Activated CD4-positive, alpha-beta T cell treated with anti-CD3 and anti-CD28 coated beads for 36 hours (primary cell): ENCODE results near the gene DNMT3A. TPM values are rescaled to one million over a fixed set of nuclear protein-coding genes. Genes with fewer than 3 reads are reported as not detected.

Experiments
- ATAC-seq: fragments of 200-7000 bp; cut with Tn5 transposase; one replicate; pipeline ENCODE4 v1.10.0; 2021; ENCODE audit warnings: mild to moderate bottlenecking, moderate library complexity
- CTCF ChIA-PET: fragments of 350-600 bp; sonication (Branson Sonifier 250); formaldehyde crosslinking; loops from one replicate; lab custom pipeline; 2021; ENCODE audit warnings: antibody characterized with exemption; lab: Charles Lee
- POLR2A ChIA-PET: fragments of 350-600 bp; sonication (Branson Sonifier 250); formaldehyde crosslinking; loops from one replicate; lab custom pipeline; 2021; ENCODE audit warnings: antibody characterized with exemption, inconsistent platforms; lab: Charles Lee
- DNase-seq: peaks from one replicate; pipeline ENCODE4 v3.0.0-alpha.2; 2020
- H3K27ac Mint-ChIP-seq: one replicate; pipeline ENCODE4 v1.8.0; 2021; ENCODE audit warnings: mixed read lengths
- H3K27me3 Mint-ChIP-seq: one replicate; pipeline ENCODE4 v1.8.0; 2021; ENCODE audit warnings: mixed read lengths
- H3K36me3 Mint-ChIP-seq: one replicate; pipeline ENCODE4 v1.8.0; 2021; ENCODE audit warnings: low read depth, mixed read lengths
- H3K4me1 Mint-ChIP-seq: one replicate; pipeline ENCODE4 v1.8.0; 2021; ENCODE audit warnings: mixed read lengths
- H3K4me3 Mint-ChIP-seq: one replicate; pipeline ENCODE4 v1.8.0; 2021; ENCODE audit warnings: mild to moderate bottlenecking, moderate library complexity, mixed read lengths
- H3K9me3 Mint-ChIP-seq: one replicate; pipeline ENCODE4 v1.8.0; 2021; ENCODE audit warnings: low read depth, mixed read lengths
- intact Hi-C, 2 experiments: fragments of 100-400 bp; cut with DNase I in 1 of 2; cut with micrococcal nuclease in 1 of 2; formaldehyde crosslinking; loops; one replicate each; pipeline versions ENCODE4 v1.14.2 to v1.15.1; 2022 to 2024; cut with DNase I, micrococcal nuclease
- total RNA-seq, 2 experiments: library from RNA; stranded (reverse); gene quantifications; one replicate each; pipeline ENCODE4 v1.2.3, GENCODE V29; 2021

Gene DNMT3A
- total RNA-seq, 2 experiments from 2014 or later = 62.3 to 76.2 TPM

DNA sequence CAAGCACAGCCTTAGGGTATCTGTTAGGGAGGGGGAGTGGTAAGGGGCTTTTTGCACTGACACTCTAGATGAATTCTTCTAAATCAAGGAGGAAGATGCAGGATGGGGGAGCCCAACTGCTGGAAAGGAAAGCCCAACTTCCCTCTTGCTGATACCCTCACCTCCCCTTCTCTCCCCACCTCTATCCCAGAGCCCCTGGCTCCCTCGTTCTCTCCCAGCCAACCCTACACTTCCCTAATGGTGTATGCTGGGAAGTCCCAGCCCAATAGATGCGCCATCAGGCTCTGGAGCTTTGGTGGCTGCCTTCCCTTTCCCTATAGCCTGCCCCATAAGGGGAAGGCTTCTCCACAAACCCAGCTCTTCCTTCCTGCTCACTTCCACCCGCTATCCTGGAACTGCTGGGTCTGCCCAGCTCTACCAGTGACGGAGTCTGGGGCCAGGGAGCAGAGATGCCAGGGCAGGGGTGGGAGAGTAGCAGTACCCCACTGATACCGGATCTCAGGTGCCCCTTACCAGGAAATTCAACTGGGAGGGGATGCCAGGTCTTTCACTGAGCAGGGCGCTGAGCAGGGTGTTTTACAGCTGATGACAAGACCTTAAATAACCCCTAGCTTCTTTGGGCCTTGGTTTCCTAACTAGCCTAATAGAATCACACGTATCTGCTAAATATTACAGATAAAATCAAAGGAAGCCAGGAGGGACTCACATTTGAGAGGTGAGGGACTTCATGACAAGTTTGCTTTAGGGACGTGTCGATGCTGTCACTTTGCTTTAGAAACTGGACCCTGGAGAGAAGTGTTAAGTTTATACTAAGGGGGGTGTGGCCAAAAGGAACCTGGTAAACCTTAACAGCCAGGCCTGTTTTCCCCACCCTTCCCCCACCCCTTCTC is 82.6 kb downstream of the DNMT3A start:
- Mint-ChIP-seq H3K4me3 (no peak overlapping the region), H3K36me3 (peaks cover 38% of the 10 kb centered on the region), H3K9me3 (no peaks in the 10 kb centered on the region), H3K27me3 (no peaks in the 10 kb centered on the region), H3K4me1 (peaks cover 6% of the 10 kb centered on the region), H3K27ac (no peak overlapping the region)
- POLR2A ChIA-PET = interaction anchor here (0.6 kb wide), 1 partner anchor 302 kb away, joined by 3 read pairs; no protein-coding TSS in a partner anchor
- intact Hi-C loops = no loop called here
- CTCF ChIA-PET = interaction anchor here (1.6 kb wide), 2 partner anchors 31 to 58 kb away, joined by 5 read pairs; no protein-coding TSS in a partner anchor
- DNase-seq (no peak), ATAC-seq (no peak)

DNA sequence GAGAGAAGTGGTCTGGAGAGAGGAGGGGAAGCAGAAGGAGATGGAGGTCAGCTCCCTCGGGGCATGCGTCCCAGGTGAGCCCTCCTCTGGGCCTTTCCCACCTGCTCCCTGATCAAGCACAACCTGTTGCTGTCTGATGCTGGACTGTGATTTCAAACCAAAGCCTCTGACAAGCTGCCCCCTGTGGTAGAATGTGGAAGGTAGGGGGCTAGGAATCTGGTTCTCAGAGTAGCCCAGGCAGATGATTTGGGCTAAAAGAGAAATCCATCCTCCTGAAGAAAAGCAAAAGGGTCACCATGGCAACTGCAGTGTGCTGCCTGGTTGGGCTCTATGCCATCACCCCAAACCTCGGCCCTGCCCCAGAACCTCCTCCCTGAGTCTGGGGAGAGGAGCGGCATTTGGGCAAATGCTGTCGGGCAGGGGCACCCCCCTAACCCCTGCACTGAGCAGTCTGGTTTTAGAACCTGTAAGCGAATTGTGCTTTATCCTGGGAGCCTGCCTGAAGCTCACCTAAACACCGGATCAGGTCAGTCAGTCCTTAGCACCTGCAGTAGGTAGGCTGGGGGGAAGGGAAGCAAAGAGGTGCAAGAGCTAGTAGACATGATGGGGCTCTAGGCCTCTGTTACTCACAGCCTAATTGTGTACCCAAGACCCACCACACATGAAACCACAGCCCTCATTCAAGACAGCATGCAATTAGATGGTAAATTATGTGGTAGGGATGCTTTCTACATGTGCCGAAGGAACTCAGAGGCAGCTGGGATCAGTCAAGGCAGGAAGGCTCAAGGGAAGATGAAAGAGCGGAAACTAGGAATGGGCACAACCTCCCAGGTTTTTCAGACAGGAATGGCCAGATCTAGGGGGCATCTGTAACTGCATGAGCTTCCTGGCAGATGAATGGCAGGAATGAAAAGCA is 83.5 kb downstream of the DNMT3A start:
- intact Hi-C loops = no loop called here
- POLR2A ChIA-PET = interaction anchor here (0.9 kb wide), 1 partner anchor 17 kb away, joined by 3 read pairs; no protein-coding TSS in a partner anchor
- H3K27ac Mint-ChIP-seq = no peak overlapping the region
- H3K27me3 Mint-ChIP-seq = no peaks in the 10 kb centered on the region
- ATAC-seq (no peak), DNase-seq (no peak)
- H3K9me3 Mint-ChIP-seq = no peaks in the 10 kb centered on the region
- CTCF ChIA-PET = no interaction called here
- peaks cover 45% of the 10 kb centered on the region for H3K36me3 Mint-ChIP-seq
- H3K4me3 Mint-ChIP-seq = no peak overlapping the region
- H3K4me1 Mint-ChIP-seq = peaks cover 7% of the 10 kb centered on the region

DNA sequence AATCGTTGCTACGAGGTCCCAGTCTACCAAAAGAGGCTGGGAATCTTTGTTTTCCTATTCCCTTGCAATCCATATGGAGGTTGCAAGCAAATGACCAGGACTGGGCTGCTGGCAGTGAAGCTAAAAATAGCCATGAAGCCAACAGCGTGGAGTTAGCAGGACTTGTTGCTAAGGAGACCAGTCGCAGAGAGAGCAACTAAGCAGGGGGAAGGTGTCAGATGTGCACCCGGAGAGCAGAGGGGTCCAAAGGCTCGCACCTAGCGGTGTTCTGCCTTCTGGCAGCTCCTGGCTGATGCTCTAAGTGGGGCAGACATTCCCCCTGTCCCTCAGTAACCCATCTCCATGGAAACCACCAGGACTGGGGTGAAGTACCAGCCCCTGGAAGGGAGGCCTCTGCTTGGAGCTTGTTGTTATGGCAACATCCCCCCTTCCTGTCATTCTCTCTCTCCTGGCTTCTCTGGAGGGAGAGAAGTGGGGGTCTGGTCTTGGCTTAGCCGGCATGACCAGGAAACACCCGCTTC is 84.6 kb downstream of the DNMT3A start:
- Mint-ChIP-seq H3K27me3 (no peaks in the 10 kb centered on the region), H3K4me1 (peaks cover 14% of the 10 kb centered on the region), H3K36me3 (peaks cover 45% of the 10 kb centered on the region), H3K9me3 (no peaks in the 10 kb centered on the region), H3K4me3 (no peak overlapping the region), H3K27ac (no peak overlapping the region)
- ATAC-seq (no peak), DNase-seq (no peak)
- ChIA-PET POLR2A (interaction anchor here (0.9 kb wide), 1 partner anchor 16 kb away, joined by 3 read pairs; no protein-coding TSS in a partner anchor), CTCF (no interaction called here)
- intact Hi-C loops = no loop called here

DNA sequence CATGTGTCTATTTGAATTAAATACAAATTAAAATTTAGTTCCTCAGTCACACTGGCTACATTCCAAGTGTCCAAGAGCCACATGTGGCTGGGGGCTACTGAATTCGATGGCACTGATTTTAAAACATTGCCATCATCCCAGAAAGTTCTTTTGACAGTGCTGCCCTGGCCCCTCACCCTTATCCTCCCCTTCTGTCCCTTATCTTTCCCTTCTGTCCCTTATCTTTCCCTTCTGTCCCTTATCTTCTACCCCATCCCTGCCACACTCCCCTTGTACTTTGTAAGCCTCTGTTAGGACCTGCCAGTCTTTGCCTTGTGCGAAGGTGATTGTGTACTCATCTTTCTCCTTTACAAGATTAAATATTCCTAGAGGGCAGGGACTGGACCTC is 85.2 kb downstream of the DNMT3A start:
- DNase-seq (no peak), ATAC-seq (no peak)
- intact Hi-C loops = no loop called here
- peaks cover 14% of the 10 kb centered on the region for H3K4me1 Mint-ChIP-seq
- H3K9me3 Mint-ChIP-seq = no peaks in the 10 kb centered on the region
- ChIA-PET POLR2A (no interaction called here), CTCF (no interaction called here)
- H3K27ac Mint-ChIP-seq = peak overlapping the region; percentile 56
- H3K36me3 Mint-ChIP-seq = peaks cover 41% of the 10 kb centered on the region
- no peak overlapping the region for H3K4me3 Mint-ChIP-seq
- H3K27me3 Mint-ChIP-seq = no peaks in the 10 kb centered on the region

DNA sequence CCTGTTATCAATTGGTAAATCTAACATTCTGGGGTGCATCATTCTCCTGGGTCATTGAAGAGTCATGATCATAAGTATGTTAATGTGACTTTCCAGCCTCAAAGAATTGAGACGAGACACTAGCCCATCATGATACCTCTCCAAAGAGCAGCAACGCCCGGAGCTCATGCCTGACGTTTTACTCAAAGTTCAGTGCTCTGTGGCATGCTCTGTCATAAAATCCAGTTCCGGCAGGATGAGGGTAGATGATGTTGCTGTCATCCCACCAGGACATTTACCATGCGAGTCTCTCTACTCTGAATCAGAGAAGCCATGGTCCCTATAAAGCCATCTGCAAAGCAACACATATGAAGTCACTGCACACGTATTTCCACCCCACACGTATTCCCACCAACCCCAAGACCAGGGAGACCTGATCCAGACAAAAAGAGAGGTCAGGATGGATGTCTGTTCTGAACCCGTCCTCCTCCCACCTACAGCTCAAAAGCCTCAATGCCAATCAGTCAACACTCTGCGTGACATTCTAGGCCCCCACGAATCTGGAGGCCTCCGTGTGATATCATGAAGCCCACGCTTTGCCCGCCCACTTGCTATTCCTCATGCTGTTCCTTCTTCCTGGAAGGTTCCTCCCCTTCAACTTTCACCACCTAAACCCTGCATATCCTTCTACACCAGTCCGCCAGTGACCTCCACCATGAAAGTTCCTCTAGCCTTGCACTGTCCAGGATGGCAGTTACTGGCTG is 85.8 kb downstream of the DNMT3A start:
- Mint-ChIP-seq H3K27me3 (no peaks in the 10 kb centered on the region), H3K36me3 (peaks cover 43% of the 10 kb centered on the region), H3K9me3 (no peaks in the 10 kb centered on the region), H3K4me1 (peaks cover 17% of the 10 kb centered on the region), H3K4me3 (no peak overlapping the region), H3K27ac (peak overlapping the region; percentile 56)
- ChIA-PET POLR2A (no interaction called here), CTCF (no interaction called here)
- intact Hi-C loops = no loop called here
- no peak for DNase-seq
- ATAC-seq = no peak

DNA sequence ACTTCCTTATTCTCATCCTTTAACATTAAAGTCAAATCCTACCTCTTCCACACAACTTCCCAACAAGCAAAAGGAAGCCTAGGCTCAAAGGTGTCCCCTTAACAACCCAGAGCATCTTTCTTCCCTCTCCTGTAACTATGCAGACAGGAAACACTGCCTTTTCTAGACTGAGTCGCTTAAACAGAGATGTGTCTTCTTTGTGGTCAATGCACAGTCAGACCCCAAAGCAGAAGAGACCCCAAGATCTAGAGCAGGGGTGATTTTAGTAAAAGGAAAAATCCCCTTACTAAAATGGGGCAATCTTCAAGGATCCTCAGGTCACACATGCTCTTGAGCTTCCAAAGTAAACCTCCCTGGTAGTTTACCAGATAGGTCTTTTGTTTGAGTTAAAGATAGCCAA is 86.8 kb downstream of the DNMT3A start:
- Mint-ChIP-seq H3K9me3 (no peaks in the 10 kb centered on the region), H3K36me3 (peaks cover 46% of the 10 kb centered on the region), H3K4me1 (peaks cover 25% of the 10 kb centered on the region), H3K27me3 (no peaks in the 10 kb centered on the region), H3K27ac (no peak overlapping the region), H3K4me3 (no peak overlapping the region)
- no peak for ATAC-seq
- intact Hi-C loops = no loop called here
- no peak for DNase-seq
- CTCF ChIA-PET = no interaction called here
- POLR2A ChIA-PET = no interaction called here

DNA sequence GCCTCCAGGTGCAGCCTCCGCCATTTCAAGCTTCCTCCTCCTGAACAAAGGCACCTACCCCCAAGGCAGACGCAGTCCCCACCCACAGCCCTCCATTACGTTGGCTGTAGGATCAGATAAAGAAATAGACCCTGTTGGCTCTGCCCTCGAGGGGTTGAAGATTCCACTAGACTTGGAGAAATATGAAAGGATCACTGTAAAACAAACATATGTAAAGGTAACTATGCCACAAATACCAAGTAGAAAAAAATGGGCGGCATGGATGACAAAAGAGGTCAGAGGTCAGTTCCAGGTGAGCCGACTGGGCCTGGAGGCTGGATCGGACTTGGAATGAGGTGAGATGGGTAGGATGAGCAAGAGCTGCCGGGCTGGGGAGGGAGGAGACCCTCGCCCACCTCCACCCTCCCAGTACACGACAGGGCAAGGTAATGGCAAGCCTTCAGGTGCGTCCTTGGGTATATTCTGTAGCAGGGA is 88.5 kb downstream of the DNMT3A start:
- no peaks in the 10 kb centered on the region for H3K27me3 Mint-ChIP-seq
- peaks cover 25% of the 10 kb centered on the region for H3K4me1 Mint-ChIP-seq
- H3K27ac Mint-ChIP-seq = peak overlapping the region; percentile 56
- H3K36me3 Mint-ChIP-seq = peaks cover 57% of the 10 kb centered on the region
- ChIA-PET CTCF (interaction anchor here (0.5 to 1.1 kb wide), 3 partner anchors 23 to 392 kb away, joined by 3 read pairs; no protein-coding TSS in a partner anchor), POLR2A (interaction anchor here (0.6 to 0.7 kb wide), 2 partner anchors 71 to 247 kb away, joined by 3 read pairs; no protein-coding TSS in a partner anchor)
- H3K4me3 Mint-ChIP-seq = peak overlapping the region; percentile 47
- ATAC-seq = no peak
- no peaks in the 10 kb centered on the region for H3K9me3 Mint-ChIP-seq
- no peak for DNase-seq
- intact Hi-C loops = no loop called here

DNA sequence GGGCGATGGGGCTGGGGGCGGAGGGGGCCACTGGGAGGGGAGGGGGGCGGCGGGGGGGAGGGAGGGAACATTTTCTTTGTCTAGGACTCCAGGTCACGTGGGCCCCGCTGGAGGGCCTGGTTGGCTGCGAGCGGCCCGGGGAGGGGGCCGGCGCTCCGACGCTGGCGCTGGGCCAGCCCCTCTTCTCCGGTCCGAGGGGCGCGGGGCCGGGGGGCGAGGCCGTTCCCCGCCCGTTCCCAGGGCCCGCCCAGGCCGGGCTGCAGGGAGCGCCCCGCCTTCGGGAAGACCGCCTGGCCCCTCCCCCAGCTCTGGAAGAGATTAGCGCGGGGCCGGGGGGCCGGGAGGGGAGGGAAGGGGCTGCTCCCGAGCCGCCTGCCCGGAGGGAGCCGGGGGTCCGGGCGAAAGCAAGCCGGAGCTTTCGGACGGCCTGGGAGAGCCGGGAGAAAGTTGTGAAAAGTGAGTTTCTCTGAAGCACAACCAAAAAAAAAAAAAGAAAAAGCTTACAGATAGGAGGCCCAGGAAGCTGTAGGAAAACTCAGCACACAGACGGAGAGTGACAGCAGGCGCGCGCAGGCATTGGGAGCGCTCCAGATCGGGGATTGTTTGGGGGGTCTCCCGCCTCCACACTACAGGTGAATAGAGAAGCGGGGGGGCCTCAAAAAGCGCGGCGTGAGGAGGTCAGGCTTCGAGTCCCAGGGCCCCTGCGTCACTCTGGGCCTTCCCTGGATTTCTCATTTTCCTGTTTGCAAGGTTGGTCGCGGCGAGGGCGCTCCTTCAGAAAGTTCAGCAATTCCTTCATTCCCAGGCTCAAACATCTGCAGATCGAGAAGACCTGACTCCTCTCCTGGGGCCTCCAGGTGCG is 89.2 kb downstream of the DNMT3A start:
- DNase-seq (peak; percentile 77), ATAC-seq (peak; percentile 55)
- H3K27ac Mint-ChIP-seq = peak overlapping the region; percentile 56
- peaks cover 64% of the 10 kb centered on the region for H3K36me3 Mint-ChIP-seq
- ChIA-PET POLR2A (interaction anchor here (0.6 to 0.7 kb wide), 2 partner anchors 71 to 247 kb away, joined by 3 read pairs; no protein-coding TSS in a partner anchor), CTCF (interaction anchor here (0.5 to 0.8 kb wide), 3 partner anchors 54 to 393 kb away, joined by 3 read pairs; no protein-coding TSS in a partner anchor)
- H3K27me3 Mint-ChIP-seq = no peaks in the 10 kb centered on the region
- H3K9me3 Mint-ChIP-seq = no peaks in the 10 kb centered on the region
- intact Hi-C loops = loop anchor here in 1 of 2 experiments (1.0 kb wide), 2 partner anchors 25 to 62 kb away; no protein-coding TSS in a partner anchor
- peak overlapping the region; percentile 47 for H3K4me3 Mint-ChIP-seq
- peaks cover 25% of the 10 kb centered on the region for H3K4me1 Mint-ChIP-seq

DNA sequence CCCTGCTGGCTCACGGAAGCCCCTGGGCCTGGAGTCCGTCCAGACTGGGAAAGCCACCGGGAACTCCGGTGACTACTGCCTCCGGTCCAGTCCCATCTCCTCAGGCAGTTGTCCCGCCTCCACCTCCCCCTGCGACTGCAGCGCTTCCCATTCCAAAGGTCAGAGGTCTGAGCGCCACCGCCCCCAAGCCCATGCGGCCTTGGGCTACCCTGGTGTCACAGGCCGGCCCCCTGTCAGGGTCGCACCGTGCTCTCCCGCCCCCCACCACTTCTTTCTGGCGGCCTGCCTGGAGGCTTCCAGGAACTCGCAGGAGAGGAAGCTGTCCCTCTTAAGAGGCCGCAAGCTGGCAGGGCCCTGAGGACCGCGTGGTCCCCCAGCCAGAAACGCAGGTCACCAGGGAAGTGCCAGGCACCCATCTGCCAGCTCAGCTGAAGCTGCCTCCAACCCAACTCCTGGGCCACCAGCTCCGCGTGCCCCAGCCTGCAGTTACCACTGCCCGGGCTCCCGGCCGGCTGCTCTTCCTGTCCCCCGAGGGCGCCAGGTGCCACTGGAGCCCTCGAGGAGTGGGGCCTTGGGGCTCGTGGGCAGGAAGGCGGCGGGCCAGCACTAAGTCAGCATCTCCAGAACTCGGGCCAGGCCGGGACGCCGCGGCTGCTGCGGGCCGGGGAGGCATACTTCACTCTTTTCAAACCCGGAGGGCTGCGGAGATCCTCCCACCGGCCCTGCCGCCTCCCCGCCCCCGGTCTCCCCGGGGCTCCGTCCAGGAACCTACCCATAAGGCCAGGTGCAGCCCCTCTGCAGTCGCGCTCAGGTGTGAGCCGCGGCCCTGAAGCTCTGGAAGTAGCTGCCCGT is 90.1 kb downstream of the DNMT3A start:
- H3K36me3 Mint-ChIP-seq = peaks cover 64% of the 10 kb centered on the region

More for the DNA sequence above, 90.1 kb downstream of the DNMT3A start:
- ATAC-seq = peak; percentile 52
- H3K9me3 Mint-ChIP-seq = no peaks in the 10 kb centered on the region
- peak overlapping the region; percentile 75 for H3K4me3 Mint-ChIP-seq
- peak overlapping the region; percentile 84 for H3K27ac Mint-ChIP-seq
- H3K27me3 Mint-ChIP-seq = no peaks in the 10 kb centered on the region
- CTCF ChIA-PET = interaction anchor here (0.6 to 1.3 kb wide), 5 partner anchors 12 to 110 kb away, joined by 3 to 4 read pairs (median 3); no protein-coding TSS in a partner anchor
- intact Hi-C loops = loop anchor here in 1 of 2 experiments (1.0 kb wide), 2 partner anchors 26 to 63 kb away; no protein-coding TSS in a partner anchor
- POLR2A ChIA-PET = interaction anchor here (0.5 to 1.3 kb wide), 2 partner anchors 28 to 35 kb away, joined by 3 to 4 read pairs; no protein-coding TSS in a partner anchor
- DNase-seq = peak; percentile 67
- H3K4me1 Mint-ChIP-seq = peaks cover 24% of the 10 kb centered on the region
